GM19193 (cell line): Measurements from ENCODE around the gene HPDL.

Experiments
- POLR2A ChIP-seq: IDR thresholded peaks from 4 replicates; pipeline ENCODE4 v1.6.1; 2011; ENCODE audit not compliant: insufficient read depth, insufficient read length; ENCODE audit errors: extremely low read depth

Gene HPDL

DNA sequence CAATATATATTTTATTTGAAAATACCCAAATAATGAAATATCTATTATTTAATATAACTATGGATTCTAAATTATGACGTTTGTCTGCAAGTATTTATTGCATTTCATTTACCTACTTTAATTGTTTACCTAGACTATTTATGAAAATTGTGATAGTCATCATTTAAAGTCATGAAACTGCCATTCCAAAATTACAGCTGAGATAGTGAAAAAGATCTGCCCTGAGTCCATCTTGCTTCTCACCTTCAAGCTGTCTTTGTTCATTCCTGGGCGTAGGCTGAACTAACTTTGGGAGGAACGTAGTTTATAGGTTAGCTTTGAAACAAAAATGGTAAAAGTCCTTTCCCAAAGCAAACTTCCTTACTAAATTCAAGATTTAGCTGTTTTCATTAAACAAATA is 12.4 kb upstream of the HPDL start:
- no peak for TF ChIP-seq POLR2A

DNA sequence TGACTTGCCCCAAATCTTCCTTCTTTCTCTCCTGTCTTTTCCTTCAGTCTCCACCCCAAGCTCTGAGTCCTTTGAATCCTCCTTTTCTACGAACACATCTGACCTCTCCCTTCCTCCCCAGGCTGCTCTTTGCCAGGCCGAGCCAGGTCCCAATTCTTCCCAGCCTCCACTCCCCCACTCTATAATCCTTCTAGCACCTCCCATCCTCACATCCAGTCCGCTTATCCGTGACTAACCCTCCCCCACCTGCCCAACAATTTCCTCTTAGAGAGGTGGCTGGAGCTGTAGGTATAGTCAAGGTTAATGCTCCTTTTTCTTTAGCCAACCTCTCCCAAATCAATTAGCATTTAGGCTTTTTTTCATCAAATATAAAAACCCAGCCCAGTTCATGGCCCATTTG is 9.5 kb upstream of the HPDL start:
- TF ChIP-seq POLR2A = no peak

DNA sequence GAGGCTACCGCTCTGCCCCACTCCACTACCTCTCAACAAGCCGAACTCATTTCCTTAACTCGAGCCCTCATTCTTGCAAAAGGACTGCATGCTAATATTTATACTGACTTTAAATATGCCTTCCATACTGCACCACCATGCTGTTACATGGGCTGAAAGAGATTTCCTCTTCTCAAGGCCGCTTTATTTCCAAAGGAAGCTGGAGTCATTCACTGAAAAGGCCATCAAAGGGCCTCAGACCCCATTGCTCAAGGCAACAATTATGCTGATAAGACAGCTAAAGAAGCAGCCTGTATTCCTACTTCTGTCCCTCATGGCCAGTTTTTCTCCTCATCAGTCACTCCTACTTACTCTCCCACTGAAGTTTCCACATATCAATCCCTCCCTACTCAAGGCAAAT is 6.9 kb upstream of the HPDL start:
- TF ChIP-seq POLR2A = no peak

DNA sequence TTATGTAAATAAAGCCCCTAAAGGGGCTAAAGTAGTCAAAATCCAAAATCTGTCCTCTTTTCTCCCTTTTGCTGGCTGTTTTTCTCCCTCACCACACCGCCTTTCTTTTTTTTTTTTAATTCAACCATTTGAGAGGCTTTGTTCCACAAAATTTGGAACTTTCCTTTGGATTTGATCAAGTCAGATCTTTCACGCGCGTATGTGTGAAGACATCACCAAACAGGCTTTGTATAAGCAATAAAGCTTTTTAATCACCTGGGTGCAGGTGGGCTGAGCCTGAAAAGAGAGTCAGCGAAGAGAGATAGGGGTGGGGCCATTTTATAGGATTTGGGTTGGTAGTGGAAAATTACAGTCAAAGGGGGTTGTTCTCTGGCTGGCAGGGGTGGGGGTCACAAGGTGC is 5.3 kb upstream of the HPDL start:
- no peak for TF ChIP-seq POLR2A

DNA sequence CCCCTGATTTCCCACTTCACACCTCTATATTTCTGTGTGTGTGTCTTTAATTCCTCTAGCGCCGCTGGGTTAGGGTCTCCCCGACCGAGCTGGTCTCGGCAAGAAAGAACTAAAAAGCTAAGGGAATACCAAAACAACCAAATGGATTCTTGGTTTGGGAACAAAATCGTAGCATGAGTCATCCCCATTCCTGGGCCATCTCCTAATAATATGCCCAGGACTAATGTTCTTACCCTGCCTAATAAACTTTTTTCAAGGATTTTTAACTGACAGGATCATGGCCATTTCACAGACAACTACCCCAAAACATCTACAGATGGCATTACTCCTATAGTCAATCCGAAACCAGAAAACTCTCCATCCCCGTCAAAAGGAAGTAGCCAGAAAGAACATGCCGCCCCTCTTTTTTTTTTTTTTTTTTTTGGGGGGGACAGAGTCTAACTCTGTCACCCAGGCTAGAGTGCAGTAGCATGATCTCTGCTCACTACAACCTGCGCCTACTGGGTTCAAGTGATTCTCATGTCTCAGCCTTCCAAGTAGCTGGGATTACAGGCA is 4.1 kb upstream of the HPDL start:
- no peak for TF ChIP-seq POLR2A

DNA sequence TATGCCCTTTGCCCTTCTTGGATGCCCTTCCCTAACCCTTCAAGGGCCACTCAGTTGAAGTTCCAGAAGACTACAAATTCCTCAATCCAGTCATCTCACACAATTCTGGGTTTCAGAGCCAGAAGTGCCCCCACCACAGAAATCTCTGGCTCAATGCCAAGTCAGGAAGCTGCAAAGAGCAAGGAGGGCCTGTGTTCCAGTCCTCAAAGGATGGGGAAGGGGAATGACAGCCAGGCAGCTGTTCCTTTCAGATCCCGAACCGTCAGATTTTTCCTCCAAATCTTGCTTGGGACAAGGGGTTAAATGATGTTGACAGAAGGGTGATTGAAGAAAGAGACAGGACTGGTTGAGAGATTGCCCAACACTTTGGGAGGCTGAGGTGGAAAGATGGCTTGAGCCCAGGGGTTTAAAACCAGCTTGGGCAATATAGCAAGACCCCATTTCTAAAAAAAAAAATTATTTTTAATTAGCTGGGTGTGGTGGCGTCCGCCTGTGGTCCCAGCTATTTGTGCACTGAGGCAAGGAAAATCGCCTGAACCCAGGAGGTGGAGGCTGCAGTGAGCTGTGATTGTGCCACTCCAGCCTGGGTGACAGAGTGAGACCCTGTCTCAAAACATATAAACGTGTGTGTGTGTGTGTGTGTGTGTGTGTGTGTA is 716 bp upstream of the HPDL start:
- no peak for TF ChIP-seq POLR2A

DNA sequence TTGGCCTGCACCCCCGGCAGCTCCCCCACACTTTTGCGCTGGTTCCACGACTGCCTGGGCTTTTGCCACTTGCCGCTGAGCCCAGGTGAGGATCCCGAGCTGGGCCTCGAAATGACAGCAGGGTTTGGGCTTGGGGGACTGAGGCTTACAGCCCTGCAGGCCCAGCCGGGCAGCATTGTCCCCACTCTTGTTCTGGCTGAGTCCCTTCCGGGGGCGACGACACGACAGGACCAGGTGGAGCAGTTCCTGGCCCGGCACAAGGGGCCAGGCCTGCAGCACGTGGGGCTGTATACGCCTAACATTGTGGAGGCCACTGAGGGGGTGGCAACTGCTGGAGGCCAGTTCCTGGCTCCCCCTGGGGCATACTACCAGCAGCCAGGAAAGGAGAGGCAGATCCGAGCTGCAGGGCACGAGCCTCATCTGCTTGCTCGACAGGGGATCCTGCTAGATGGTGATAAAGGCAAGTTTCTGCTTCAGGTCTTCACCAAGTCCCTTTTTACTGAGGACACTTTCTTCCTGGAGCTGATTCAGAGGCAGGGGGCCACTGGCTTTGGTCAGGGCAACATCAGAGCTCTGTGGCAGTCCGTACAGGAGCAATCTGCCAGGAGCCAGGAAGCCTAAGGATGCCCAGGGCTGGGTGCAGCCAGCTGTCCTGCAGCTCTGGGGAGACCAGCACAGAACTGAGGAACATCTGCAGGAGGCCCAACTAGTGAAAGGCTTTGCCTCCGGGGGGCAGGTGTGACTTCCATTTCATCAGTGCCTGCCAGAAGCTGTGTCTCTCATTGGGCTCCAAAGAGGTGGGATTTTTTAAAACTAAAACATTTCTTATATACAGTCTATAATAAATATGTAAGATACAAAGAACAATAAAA is 1.2 kb downstream of the HPDL start:
- TF ChIP-seq POLR2A = no peak

DNA sequence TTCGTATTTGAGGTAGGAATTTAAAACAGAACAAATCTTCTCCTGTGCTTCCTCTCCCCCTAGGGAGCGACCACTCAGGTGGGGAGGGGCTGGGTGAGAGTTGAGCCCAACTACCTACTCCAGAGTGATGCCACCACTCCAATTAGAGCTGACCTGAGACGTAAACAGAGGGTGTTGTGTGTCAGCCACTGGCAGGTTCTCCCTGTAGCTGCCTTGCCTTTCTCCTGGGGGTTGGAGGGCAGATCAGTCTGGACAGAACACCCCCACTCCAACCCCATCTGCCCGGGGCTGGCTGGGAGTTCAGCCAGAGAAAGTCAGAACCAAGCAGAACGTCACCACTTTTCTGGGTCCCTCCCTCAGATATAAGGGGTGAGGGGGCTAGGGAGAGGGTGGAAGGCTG is 2.0 kb downstream of the HPDL start:
- TF ChIP-seq POLR2A = no peak

DNA sequence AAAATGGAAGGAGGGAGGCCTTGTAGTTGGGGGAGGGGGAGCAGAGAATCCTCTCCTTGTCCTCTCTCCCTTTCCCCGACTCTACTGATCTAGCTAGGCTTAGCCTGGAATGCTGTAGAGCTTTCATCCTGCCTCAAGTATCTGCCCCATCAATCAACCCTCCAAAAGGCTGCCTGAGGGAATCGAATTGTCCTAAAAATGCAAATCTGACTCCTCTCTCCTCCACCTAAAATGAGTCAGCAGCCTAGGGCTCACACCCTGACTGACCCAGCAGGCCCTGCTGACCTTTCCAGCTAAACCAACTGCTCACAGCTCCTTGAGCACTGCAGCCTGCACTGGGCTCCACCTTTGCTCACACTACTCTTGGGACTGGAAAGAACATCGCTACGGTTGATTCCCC is 2.8 kb downstream of the HPDL start:
- TF ChIP-seq POLR2A = no peak

DNA sequence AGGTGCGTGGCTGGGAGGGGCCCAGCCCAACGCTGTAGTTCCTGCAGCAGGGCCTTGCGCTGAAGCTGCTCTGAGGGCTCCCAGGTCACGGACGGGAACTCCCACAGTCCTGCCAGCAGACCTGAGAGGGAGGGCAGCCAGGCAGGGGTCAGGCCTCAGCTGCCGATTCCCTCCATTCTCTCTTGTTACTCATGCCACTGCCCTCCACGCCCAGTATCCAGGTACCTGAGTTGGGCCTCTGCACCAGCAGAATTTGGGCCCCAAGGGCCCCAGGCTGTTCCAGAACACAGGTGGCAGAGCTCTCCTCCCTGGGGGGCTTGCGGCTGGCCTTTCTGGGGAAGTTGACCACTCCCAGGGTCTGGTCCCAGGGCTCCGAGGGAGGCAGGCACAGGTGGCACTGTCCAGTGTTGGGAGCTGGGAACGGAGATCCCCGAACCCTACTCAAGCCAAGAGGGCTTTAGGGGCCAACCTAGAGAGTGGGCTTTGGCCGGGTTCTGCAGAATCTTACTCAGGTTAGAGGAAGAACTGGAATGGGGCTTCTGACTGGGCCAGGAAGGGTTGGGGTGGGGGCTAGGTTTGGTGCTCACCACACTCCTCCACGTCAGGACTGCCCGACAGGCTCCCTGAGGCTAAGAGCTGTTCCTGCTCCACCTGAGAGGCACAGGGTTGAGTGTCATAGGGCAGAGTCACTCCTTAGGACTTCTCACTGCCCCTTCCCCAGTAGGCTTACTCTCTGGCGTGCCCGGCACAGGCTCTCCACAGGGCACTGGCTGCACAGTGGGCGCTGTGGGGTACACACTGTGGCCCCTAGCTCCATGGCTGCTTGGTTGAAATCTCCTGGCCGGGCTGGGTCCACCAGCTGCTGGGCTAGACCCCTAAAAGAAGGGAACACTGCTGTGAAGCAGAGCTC is 5.0 kb downstream of the HPDL start:
- TF ChIP-seq POLR2A = no peak

DNA sequence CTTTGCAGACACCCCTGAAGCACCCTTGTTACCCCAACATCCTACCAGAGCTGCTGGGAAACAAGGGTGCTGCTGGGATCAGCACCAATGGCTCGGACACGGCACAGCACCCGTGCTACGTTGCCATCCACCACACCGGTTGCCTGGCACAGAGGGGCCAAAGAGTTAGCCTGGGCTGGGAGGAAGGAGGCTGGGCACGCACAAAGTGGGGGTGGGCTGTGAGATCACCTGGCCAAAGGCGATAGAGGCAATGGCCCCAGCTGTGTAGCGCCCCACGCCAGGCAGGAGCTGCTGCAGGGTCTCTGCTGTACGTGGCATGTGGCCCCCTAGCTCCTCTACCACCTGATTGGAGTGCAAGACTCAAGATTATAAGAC is 5.6 kb downstream of the HPDL start:
- TF ChIP-seq POLR2A = no peak

DNA sequence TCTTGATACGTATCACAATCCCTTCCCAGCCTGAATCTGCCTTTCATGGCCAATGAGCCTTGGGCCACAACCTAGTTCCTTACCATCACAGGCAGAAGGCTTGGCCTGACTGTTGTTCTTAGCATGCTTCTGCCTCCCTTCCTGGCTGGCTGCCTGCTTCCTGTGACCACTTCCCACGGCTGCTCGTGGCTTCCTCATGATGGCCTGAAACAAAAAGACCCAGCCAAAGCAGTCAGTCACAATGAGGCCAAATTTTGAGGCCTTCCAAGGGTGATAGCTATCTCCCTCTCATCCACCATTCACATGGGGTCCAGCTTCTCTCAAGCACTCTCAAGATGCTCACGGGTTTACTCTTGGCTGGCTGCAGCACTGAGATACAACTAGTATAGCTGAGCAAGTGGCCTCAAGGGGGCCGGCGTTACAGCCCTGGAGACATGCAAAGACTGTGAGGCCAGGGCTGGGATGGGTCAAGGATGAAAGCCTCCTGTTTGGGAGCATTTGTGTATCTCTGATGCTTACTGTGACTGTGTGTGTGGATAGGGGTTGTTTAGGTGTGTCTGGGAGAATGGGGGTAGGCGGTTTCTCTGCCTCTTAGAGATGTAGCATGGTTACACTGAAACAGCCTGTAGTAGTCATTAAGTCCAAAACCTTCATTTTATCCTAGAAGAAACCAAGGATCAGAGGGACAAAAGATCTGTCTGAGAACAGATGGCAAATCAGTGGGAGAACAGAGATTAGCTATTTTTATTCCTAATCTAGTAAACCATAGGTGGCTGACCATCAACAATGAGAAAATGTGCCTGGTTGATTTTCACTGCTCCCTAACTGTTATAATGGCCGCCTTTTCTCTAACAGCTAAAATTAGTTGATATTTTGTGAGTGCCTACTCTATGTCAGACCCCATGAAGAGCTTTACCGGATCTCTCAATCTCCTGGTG is 7.9 kb downstream of the HPDL start:
- no peak for TF ChIP-seq POLR2A

DNA sequence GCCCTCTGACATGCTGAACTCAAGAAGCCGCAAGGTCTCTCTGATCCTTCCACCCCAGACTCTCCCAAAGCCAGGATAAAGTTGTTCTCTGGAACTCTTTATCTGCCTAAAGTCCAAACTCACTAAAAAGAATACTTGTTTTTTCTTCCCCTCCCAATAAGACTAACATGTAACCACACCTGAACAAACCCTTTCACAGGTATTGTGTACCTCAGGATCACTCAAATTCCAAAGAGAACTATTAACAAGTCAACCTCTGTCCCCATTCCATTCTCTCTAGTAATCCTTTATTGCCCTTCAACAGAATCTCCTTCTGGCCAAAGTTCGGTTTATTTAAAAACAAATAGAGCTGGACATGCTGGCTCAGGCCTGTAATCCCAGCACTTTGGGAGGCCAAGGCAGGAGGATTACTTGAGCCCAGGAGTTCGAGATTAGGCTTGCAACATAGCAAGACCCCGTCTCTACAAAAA is 9.2 kb downstream of the HPDL start:
- no peak for TF ChIP-seq POLR2A
